Measurements from ENCODE around the gene ZNF511.
A peak's percentile ranks its signal among the peaks of the same experiment; 100 is the strongest.

ZNF511 gene

GRCh38 chr10:133274751-133275683, 33.7 kb upstream of the ZNF511 start:
- DNase-seq (ENCODE audit: low read depth in 2 of 3, low spot score in 1 of 3) = peak; percentile 68 to 80 (median 77)

DNA sequence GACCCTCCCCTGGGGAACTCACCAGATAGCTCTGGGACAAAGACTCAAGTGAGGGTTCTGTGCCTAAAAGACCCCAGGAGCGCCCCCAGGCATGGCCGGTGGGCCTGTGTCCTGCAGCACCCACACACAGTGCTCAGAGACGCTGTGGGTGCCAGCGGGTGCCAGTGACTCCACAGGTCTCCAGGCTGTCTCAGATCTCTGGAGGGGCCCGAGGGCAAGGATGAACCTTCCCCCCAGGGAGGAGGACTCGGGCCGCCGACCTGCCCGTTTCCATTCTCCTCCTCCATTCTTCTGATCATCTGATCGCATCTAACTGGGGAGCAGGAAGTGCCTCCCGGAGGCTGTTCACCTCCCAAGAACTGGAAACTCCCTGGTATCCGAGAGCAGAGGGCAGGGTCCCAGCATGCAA, 33.0 kb upstream of the ZNF511 start:
- peak in 1 of 3 donors; percentile 41 for DNase-seq (ENCODE audit: low read depth in 2 of 3, low spot score in 1 of 3)

- DNase-seq (ENCODE audit: low read depth in 2 of 3, low spot score in 1 of 3) = no peak
Measured at GRCh38 chr10:133276100-133276434, 32.6 kb upstream of the ZNF511 start.

DNA sequence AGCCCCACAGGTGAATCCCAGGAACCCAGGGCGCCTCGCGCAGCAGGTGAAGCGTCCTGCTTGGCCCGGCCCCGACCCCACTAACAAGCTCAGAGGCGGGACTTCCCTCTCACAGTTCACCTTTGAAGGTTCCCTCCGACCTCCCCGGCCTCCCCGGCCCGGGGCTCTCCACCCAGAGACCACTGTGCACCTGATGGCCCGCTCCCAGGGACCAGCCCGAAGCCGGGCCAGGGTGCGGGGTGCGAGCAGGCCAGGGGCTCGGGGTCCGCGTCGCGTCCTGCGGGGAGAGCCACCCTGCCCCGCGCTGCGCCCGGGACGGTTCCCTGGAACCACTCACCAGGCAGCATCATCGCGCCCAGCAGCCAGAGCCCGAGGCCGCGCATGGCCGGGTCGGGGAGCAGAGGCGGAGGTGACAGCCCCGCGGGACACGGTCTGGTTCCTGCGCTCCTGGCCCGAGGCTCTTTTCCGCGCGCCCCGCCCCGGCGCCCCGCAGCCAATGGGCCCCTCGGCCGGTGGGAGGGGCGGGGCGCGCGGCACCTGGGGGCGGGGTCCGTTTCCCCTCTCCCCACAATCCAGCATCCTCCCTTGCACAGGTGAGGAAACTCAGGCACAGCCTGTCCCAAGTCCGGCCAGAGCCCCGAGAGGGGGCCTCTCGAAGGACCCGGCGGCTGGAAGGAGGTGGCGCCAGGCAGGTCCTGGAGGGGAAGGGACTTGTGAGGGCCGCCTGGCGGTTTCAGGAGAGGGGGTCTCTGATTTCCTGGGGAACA, 32.1 kb upstream of the ZNF511 start, which contains the start of gene ADAM8:
TSS of gene ADAM8 (minus strand) at position 434 of the 767 bp plus-strand sequence. CDS start at position 383, 51 bp downstream.
- peak in 2 of 3 donors; percentile 63 to 66 for DNase-seq (ENCODE audit: low read depth in 2 of 3, low spot score in 1 of 3)

GRCh38 chr10:133277277-133277992, 31.3 kb upstream of the ZNF511 start:
- DNase-seq (ENCODE audit: low read depth in 2 of 3, low spot score in 1 of 3) = no peak

- no peak for DNase-seq (ENCODE audit: low read depth in 2 of 3, low spot score in 1 of 3)
Measured at GRCh38 chr10:133277993-133278576, 30.6 kb upstream of the ZNF511 start.

- DNase-seq (ENCODE audit: low read depth in 2 of 3, low spot score in 1 of 3) = peak in 1 of 3 donors; percentile 45
Measured at GRCh38 chr10:133278577-133279265, 30.0 kb upstream of the ZNF511 start.

DNA sequence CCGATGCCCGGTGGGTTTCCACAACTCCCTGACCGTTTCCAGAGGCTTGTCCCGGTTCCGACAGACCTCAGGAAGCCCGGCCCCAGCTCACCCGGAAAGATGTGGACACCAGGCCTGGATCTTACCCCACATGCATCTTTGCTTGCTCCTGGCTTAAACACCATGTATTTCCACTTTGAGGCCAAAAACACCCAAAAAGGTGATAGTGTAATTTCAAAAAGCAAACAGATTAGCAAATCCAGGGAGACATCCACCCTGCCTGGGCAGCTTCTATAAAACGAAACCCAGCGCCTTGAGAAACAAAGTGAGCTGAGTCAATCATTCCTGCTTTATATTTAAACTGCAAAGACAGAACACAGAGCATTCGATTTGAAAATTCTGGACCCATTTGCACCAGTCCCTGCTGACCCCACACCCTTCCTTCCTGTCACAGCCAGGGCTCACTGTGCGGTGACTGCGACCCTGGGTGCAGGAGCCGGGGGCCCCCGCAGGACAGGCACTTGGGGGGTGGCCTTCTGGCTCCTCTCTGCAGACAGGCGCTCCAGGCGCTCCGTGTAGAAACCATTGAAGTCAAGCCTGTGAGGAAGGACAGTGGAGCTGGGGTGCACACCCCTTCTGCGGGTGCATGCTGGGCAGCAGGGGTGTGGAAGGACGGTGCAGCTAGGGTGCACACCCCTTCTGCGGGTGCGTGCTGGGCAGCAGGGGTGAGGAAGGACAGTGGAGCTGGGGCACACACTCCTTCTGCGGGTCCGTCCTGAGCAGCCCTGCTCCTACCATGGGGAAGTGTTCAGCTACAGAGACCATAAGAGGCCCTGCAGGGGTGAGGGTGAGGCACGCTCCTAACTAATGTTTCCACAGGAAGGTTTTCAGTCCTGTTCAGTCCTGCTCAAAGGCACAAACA, 29.1 kb upstream of the ZNF511 start:
- no peak for DNase-seq (ENCODE audit: low read depth in 2 of 3, low spot score in 1 of 3)

GRCh38 chr10:133280391-133281059, 28.2 kb upstream of the ZNF511 start:
- no peak for DNase-seq (ENCODE audit: low read depth in 2 of 3, low spot score in 1 of 3)

- no peak for DNase-seq (ENCODE audit: low read depth in 2 of 3, low spot score in 1 of 3)
Measured at GRCh38 chr10:133281084-133281483, 27.6 kb upstream of the ZNF511 start.

DNA sequence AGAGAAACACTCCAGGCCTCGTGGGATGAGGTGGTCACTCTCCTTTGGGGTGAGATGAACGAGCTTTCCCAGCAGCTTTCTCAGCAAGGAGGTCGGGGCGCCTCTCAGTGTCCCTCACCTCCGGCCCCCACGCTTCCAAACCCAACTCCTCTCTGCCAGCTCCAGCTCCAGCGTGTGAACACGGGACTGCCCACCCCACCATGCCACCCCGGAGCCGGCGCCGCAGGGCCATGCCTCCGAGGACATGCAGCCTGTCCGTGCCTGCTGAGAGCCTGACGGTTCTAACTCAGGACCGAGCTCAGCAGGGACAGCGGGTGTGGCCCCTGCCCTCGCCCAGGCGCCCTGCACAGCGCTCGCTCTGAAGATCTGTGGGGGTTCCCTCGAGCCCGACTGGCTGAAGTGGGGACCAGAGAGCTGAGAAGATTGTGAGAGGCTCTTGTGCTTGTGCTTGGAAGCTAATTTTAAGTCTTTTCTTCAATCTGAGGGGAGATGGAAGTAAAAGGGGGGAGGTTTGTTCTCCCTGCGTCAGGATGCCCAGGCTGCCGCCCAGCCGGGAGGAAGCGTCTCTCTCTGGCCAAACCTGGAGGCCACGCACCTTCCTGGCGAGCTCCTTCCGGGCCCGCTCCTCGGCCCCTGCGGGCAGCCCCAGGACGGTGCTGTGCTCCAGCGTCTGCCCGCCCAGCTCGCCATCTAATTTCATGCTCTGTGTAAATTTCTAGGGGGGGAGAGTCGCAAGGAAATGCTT, 26.9 kb upstream of the ZNF511 start:
- DNase-seq (ENCODE audit: low read depth in 2 of 3, low spot score in 1 of 3) = no peak

DNA sequence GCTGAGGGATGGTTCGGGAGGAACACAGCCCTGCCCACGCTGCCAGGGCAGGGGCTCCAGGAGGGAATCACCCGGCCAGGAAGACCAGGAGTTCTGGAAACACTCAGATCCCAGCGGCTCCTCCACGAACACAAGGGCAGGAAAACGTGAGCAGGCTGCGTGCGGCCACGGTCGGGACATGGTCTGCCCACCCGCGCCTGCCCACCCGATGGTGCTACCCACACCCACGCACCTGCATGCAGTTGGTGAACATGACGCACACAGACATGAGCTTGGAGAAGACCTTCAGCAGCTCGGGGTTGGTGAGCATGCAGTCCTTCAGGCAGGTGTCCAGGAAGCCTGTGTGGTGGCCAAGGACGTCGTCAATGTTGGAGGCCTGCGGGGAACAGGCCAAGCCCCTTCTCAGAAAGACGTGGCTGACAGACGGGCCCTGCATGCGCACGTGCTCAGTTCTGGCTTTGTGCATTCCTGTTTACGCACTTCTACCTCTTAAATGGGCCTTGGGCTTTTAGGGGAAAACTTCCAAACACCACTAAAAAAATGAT, 25.8 kb upstream of the ZNF511 start:
- no peak for DNase-seq (ENCODE audit: low read depth in 2 of 3, low spot score in 1 of 3)

- DNase-seq (ENCODE audit: low read depth in 2 of 3, low spot score in 1 of 3) = no peak
Measured at GRCh38 chr10:133283931-133284330, 24.8 kb upstream of the ZNF511 start.

DNA sequence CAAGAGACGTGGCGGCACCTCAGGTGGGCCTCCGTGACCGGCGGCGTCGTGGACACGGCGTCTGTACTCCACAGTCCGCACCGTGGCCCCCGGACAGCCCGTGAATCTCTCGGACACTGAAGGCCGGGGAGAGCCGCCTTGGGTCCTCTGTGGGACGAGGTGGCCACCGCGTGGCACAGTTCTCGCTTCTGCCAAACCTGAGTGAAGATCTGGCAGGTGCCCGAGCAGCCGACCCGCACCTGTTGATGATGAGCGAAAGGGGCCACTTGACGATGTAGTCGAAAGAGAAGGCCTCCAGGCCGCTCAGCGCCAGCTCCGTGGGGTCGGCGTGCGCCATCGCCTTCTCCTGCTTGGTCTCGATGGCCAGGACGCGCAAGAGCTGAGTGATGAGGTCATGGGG, 23.5 kb upstream of the ZNF511 start:
- DNase-seq (ENCODE audit: low read depth in 2 of 3, low spot score in 1 of 3) = no peak

GRCh38 chr10:133286366-133286765, 22.3 kb upstream of the ZNF511 start:
- DNase-seq (ENCODE audit: low read depth in 2 of 3, low spot score in 1 of 3) = no peak

DNA sequence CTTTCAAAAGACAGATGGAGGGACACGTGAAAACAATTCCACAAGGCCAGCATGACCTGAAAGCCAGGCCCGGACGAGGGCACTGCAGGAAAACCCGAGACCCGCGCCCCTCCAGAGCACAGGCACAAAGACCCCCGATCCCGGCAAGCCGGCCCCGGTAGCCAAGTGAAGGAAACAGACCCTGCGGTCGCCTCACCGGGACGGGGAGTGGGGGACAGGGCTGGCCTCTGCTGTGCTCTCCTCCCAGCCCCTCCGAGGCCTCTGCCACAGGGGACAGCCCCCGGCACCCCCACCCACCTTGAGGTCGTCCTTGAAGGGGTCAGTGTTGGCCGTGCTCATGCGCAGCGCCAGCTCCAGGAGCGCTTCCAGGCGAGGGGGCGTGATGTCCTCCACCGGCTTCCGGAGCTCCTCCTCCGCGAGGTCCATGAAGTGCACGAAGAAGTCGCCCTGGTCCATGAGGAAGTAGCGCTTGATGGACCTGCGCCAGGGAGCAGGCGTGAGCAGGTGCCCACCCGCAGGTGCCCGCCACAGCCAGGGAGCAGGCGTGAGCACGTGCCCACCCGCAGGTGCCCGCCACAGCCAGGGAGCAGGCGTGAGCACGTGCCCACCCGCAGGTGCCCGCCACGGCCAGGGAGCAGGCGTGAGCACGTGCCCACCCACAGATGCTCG, 20.7 kb upstream of the ZNF511 start:
- no peak for DNase-seq (ENCODE audit: low read depth in 2 of 3, low spot score in 1 of 3)

DNA sequence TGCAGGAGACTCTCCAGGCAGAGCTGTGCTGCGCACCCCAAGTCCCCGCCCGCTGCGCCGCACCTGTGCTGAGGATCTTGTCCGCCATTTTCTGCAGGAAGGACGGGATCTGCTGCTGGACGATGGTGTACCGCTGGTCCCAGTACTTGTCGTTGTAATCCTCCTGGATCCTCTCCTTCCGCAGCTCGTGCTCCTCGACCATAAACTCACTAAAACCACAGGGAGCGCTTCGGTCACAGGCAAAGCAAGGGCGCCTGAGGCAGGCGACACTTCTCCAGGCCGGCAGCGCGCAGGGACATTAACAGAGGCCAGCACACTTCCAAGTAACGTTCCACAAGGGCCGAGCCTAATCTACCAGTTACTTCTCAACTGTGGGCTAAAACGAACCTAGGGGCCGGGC, 19.0 kb upstream of the ZNF511 start:
- no peak for DNase-seq (ENCODE audit: low read depth in 2 of 3, low spot score in 1 of 3)

All from stimulated activated CD4-positive, alpha-beta T cell treated with anti-CD3 and anti-CD28 coated beads, Interleukin-12 subunit alpha, Interleukin-12 subunit beta, amount 100 ng/mL, for 48 hours (primary cell).